HepG2 (cell line): ENCODE data around the gene HRG. TPM values are rescaled to one million over a fixed set of nuclear protein-coding genes. Genes with fewer than 3 reads are reported as not detected.

Source experiments
- AGO2 ChIP-seq: fragments of 200-400 bp; formaldehyde crosslinking; optimal IDR thresholded peaks from 2 replicates; pipeline ENCODE3; 2017; ENCODE audit warnings: mild to moderate bottlenecking, low read depth, low read length, moderate library complexity
- ARNT2 ChIP-seq: sonication (generic); formaldehyde crosslinking; IDR thresholded peaks from 2 replicates; pipeline ENCODE4 v1.8.0; 2022; ENCODE audit warnings: mild to moderate bottlenecking, low read depth, missing genetic modification reagents, moderate library complexity
- EEA1 ChIP-seq: sonication (generic); formaldehyde crosslinking; IDR thresholded peaks from 2 replicates; pipeline ENCODE4 v1.5.1; 2020; ENCODE audit warnings: mild to moderate bottlenecking, missing genetic modification reagents, borderline replicate concordance
- EHMT2 ChIP-seq: fragments of 200-600 bp; sonication (generic); IDR thresholded peaks from 2 replicates; pipeline ENCODE4 v1.7.0; 2017; ENCODE audit warnings: antibody characterized with exemption, low read depth, low read length, borderline replicate concordance
- MTA3 ChIP-seq: sonication (generic); formaldehyde crosslinking; IDR thresholded peaks from 2 replicates; pipeline ENCODE4 v1.4.0; 2020; ENCODE audit warnings: missing genetic modification reagents
- NFYC ChIP-seq: IDR thresholded peaks from 2 replicates; pipeline ENCODE4 v1.6.1; 2016; ENCODE audit warnings: missing genetic modification reagents, missing compliant biosample characterization
- NR2C2 ChIP-seq: sonication (generic); formaldehyde crosslinking; IDR thresholded peaks from 2 replicates; pipeline ENCODE4 v1.4.0; 2020; ENCODE audit warnings: missing genetic modification reagents, mild to moderate bottlenecking, moderate library complexity, borderline replicate concordance
- PAF1 ChIP-seq: IDR thresholded peaks from 2 replicates; pipeline ENCODE4 v1.6.1; 2016; ENCODE audit warnings: missing genetic modification reagents, missing compliant biosample characterization
- PHB2 ChIP-seq: fragments of 450-650 bp; IDR thresholded peaks from 2 replicates; pipeline ENCODE4 v1.6.1; 2018; ENCODE audit not compliant: partially characterized antibody
- REXO4 ChIP-seq: sonication (generic); formaldehyde crosslinking; IDR thresholded peaks from 2 replicates; pipeline ENCODE4 v1.8.0; 2022; ENCODE audit warnings: missing genetic modification reagents, mild to moderate bottlenecking, borderline replicate concordance
- RFX5 ChIP-seq: IDR thresholded peaks from 2 replicates; pipeline ENCODE4 v1.6.1; 2011; ENCODE audit warnings: low read depth, low read length, improper control_type of control experiment
- ZSCAN29 ChIP-seq: sonication (generic); formaldehyde crosslinking; conservative IDR thresholded peaks from 2 replicates; pipeline ENCODE4 v1.4.0; 2020; ENCODE audit warnings: mild to moderate bottlenecking, missing genetic modification reagents
- polyA plus RNA-seq, 8 experiments: library from polyadenylated mRNA; depleted of rRNA in 3 of 8; stranded (reverse) in 7 of 8; unstranded in 1 of 8; fragments of >200 nt; fragmentation: Illumina TruSeq in 4 of 8; extraction: Trizol in 4 of 8; gene quantifications; 2 replicates each; pipeline versions ENCODE4 v1.2.1 to v1.2.3, GENCODE V29; 2011 to 2016; ENCODE audit warnings: low read depth in 4 of 8, missing spikeins in 1 of 8, mixed read lengths in 1 of 8; ENCODE audit not compliant: insufficient read depth in 1 of 8
- total RNA-seq, 5 experiments: library from RNA; depleted of rRNA; stranded (reverse); fragments of >200 nt; fragmentation: Illumina TruSeq; extraction: Trizol; gene quantifications; 2 replicates each; pipeline ENCODE4 v1.2.3, GENCODE V29; 2016; ENCODE audit warnings: low read depth in 1 of 5
- TF ChIP-seq, protein P1 (sequence below): sonication (generic); formaldehyde crosslinking; IDR thresholded peaks from 2 replicates; pipeline ENCODE4 v1.9.0; 2021; ENCODE audit warnings: missing genetic modification reagents, borderline replicate concordance
- TF ChIP-seq, protein P2 (sequence below): sonication (generic); formaldehyde crosslinking; IDR thresholded peaks from 2 replicates; pipeline ENCODE4 v1.5.1; 2020; ENCODE audit warnings: mild to moderate bottlenecking, moderate library complexity, missing genetic modification reagents
- TF ChIP-seq, protein P3 (sequence below): sonication (generic); formaldehyde crosslinking; IDR thresholded peaks from 2 replicates; pipeline ENCODE4 v1.5.1; 2020; ENCODE audit warnings: mild to moderate bottlenecking, missing genetic modification reagents, borderline replicate concordance
- TF ChIP-seq, protein P4 (sequence below): sonication (generic); formaldehyde crosslinking; IDR thresholded peaks from 2 replicates; pipeline ENCODE4 v1.4.0; 2020; ENCODE audit warnings: missing genetic modification reagents
- TF ChIP-seq, protein P5 (sequence below): sonication (generic); formaldehyde crosslinking; IDR thresholded peaks from 2 replicates; pipeline ENCODE4 v1.8.1; 2023; ENCODE audit warnings: mild to moderate bottlenecking, missing genetic modification reagents

HRG gene
- total and polyA plus RNA-seq, 2 of the 13 experiments (the other 11 are each of a cell fraction or from before 2014, with no cell fraction given): 0.09 to 0.11 TPM

DNA sequence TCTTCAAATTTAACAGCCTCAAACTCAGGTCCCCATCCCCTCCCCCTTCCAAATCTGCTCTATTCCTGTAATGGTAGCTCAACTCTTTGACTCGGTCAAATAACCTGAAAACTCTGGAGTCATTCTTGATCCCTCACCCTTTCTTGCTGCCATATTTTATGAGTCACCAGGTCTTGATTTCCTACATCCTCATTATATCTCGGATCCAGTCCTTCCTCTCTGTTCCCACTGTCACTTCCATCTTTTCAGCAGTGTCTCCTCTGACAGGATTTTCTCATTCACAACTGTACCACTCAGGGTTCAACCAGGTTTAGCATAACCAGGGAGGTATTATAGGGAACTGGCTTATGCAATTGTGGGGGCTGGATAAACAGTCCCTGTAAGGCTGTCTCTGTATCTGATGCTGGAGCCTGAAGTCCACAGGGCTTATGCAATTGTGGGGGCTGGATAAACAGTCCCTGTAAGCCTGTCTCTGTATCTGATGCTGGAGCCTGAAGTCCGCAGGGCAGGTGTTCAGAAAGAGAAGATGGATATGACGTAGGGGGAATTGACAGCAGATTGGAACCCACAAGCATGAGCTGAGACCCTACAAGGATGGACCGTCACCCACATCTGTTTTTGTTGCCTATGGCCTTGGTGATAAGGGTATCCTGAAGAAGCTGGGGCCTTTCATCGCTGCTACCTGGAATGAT is 34.7 kb upstream of the HRG start (continued):
- TF ChIP-seq AGO2: no peak
- peak; percentile 75 for TF ChIP-seq NR2C2 (CRISPR knock-in tag)
- TF ChIP-seq, protein P1, sequence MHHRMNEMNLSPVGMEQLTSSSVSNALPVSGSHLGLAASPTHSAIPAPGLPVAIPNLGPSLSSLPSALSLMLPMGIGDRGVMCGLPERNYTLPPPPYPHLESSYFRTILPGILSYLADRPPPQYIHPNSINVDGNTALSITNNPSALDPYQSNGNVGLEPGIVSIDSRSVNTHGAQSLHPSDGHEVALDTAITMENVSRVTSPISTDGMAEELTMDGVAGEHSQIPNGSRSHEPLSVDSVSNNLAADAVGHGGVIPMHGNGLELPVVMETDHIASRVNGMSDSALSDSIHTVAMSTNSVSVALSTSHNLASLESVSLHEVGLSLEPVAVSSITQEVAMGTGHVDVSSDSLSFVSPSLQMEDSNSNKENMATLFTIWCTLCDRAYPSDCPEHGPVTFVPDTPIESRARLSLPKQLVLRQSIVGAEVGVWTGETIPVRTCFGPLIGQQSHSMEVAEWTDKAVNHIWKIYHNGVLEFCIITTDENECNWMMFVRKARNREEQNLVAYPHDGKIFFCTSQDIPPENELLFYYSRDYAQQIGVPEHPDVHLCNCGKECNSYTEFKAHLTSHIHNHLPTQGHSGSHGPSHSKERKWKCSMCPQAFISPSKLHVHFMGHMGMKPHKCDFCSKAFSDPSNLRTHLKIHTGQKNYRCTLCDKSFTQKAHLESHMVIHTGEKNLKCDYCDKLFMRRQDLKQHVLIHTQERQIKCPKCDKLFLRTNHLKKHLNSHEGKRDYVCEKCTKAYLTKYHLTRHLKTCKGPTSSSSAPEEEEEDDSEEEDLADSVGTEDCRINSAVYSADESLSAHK: no peak
- TF ChIP-seq PAF1 (CRISPR knock-in tag): no peak
- TF ChIP-seq, protein P2, sequence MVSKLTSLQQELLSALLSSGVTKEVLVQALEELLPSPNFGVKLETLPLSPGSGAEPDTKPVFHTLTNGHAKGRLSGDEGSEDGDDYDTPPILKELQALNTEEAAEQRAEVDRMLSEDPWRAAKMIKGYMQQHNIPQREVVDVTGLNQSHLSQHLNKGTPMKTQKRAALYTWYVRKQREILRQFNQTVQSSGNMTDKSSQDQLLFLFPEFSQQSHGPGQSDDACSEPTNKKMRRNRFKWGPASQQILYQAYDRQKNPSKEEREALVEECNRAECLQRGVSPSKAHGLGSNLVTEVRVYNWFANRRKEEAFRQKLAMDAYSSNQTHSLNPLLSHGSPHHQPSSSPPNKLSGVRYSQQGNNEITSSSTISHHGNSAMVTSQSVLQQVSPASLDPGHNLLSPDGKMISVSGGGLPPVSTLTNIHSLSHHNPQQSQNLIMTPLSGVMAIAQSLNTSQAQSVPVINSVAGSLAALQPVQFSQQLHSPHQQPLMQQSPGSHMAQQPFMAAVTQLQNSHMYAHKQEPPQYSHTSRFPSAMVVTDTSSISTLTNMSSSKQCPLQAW (CRISPR knock-in tag): peak; percentile 95
- peak; percentile 85; the same call in 1 of the 2 replicates for TF ChIP-seq ZSCAN29 (CRISPR knock-in tag)
- no peak for TF ChIP-seq RFX5
- TF ChIP-seq PHB2: no peak
- TF ChIP-seq NFYC (CRISPR knock-in tag): no peak
- TF ChIP-seq, protein P3, sequence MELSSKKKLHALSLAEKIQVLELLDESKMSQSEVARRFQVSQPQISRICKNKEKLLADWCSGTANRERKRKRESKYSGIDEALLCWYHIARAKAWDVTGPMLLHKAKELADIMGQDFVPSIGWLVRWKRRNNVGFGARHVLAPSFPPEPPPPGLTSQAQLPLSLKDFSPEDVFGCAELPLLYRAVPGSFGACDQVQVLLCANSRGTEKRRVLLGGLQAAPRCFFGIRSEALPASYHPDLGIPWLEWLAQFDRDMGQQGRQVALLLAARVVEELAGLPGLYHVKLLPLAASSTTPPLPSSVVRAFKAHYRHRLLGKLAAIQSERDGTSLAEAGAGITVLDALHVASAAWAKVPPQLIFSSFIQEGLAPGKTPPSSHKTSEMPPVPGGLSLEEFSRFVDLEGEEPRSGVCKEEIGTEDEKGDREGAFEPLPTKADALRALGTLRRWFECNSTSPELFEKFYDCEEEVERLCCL: no peak
- TF ChIP-seq, protein P4, sequence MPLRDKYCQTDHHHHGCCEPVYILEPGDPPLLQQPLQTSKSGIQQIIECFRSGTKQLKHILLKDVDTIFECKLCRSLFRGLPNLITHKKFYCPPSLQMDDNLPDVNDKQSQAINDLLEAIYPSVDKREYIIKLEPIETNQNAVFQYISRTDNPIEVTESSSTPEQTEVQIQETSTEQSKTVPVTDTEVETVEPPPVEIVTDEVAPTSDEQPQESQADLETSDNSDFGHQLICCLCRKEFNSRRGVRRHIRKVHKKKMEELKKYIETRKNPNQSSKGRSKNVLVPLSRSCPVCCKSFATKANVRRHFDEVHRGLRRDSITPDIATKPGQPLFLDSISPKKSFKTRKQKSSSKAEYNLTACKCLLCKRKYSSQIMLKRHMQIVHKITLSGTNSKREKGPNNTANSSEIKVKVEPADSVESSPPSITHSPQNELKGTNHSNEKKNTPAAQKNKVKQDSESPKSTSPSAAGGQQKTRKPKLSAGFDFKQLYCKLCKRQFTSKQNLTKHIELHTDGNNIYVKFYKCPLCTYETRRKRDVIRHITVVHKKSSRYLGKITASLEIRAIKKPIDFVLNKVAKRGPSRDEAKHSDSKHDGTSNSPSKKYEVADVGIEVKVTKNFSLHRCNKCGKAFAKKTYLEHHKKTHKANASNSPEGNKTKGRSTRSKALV (CRISPR knock-in tag): no peak
- no peak for TF ChIP-seq EEA1 (CRISPR knock-in tag)
- TF ChIP-seq EHMT2: no peak
- TF ChIP-seq ARNT2 (CRISPR knock-in tag): no peak
- no peak for TF ChIP-seq MTA3 (CRISPR knock-in tag)
- no peak for TF ChIP-seq REXO4 (CRISPR knock-in tag)
- TF ChIP-seq, protein P5, sequence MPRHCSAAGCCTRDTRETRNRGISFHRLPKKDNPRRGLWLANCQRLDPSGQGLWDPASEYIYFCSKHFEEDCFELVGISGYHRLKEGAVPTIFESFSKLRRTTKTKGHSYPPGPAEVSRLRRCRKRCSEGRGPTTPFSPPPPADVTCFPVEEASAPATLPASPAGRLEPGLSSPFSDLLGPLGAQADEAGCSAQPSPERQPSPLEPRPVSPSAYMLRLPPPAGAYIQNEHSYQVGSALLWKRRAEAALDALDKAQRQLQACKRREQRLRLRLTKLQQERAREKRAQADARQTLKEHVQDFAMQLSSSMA (CRISPR knock-in tag): 0 out of 2 replicates have a peak, but pooled peaks have one; percentile 31
